GM18517 (cell line): Measurements from ENCODE around the gene ZNF664.

Experiments
- ATAC-seq: cut with Tn5 transposase; IDR thresholded peaks from one replicate; pipeline ENCODE4 v1.9.1; 2021; ENCODE audit warnings: mild to moderate bottlenecking, moderate library complexity; ENCODE audit not compliant: unreplicated experiment

The ZNF664 gene

DNA sequence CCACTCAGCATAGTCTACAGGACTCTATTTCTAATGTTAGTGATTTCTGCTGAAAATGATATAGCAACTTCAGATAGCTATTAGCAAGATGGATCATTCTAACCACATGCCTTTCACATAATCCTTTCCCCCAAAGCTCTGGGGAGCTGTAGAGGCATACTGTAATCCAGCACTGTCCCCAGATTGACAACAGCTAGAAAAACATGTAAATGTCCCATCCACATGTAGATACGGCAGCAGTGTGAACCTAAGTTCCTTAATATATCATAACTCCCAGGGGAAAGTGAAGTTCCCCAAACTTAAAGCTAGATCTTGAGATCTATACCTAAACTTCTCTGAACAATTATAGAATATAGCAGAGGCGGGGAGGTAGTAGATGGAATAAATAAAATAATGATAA is 14.0 kb downstream of the ZNF664 start:
- no peak for ATAC-seq

- no peak for ATAC-seq
These were observed 16.2 kb downstream of the ZNF664 start for GRCh38 chr12:123989168-123989567.

DNA sequence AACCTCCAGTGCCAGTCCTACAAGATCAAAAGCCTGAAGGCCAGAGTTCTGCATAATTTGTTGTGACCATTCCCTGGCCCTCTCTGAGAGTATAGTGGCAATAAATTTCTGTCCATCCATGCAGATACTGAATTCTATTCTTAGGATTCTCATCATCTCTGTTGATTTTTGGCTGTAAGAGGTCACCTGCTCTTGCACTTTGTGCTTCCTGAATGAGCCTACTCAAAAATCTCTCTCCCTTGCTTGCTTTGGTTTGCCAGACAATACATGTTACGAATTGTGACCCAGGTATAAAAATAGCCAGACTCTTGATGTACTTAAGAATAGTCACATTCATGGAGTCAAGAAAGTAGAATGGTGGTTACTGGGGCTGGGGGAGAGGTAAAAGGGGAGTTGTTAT is 16.7 kb downstream of the ZNF664 start:
- no peak for ATAC-seq

GRCh38 chr12:123990511-123990910 is 17.5 kb downstream of the ZNF664 start:
- no peak for ATAC-seq

GRCh38 chr12:123991372-123991951 is 18.4 kb downstream of the ZNF664 start:
- ATAC-seq: no peak

DNA sequence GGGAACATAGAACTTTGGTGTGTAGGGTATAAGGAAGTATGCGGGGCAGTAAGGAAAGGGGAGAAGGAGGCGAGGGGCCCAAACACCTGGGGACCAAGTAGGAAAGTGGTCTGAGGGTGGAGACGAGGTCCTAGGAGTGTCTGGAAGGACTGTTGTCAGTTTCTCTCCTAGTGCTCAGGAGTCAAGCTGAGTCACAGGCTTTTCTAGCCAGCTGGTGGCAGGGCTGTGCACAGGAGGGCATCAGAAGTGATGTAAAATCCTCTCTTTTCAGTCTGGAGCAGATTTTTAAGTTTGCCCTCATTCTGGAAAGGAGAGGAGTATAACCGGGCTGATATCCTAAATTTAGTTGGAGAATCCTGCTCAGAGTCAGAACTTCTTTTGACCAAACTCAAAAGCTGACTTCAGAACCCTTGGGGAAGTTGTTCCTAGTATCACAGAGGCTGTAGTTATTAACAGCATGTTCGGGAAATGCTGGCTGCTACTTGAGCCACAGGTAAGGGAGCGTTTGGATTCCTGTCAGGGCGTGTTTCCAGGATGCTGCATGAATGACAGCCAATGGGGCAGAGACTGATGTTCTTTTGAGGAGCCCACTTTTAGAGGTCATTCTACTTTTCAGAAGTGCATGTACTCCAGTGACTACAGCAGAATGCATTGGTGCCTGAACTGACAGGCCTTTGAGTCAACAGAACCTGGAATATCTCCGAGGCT is 19.3 kb downstream of the ZNF664 start:
- ATAC-seq: no peak

DNA sequence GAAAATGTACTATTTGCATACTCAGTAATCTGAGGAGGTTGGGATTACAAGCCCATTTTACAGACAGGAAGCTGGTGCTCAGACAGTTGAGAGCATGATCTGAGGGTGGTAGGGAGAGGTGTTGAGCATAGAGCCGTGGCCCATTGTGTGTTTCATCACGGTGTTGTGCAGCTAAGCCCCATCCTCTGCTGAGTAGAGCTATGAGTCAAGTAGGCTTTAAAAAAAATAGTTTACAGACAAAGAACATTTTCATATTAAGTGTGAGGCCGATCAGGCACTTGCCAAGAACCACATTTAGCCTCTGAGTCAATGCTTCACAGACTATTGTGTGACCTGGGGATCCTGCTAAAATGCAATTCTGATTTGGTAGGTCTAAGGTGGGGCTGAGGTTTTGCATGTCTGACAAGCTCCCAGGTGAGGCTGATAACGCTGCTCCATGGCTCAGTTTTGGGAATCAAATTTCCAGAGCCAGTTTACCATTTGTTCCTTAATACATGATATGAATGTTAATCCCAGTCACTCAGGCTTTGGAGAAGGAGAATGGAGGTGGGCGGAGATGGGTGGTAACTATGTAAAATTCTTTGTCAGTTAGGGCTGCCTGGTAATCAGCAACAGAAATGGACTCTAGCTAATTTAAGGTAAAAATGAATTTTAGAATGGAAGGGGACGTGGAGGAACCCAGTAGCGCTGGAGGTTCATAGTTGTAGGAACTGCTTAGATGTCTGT is 22.2 kb downstream of the ZNF664 start:
- no peak for ATAC-seq

- no peak for ATAC-seq
These were observed 23.6 kb downstream of the ZNF664 start for GRCh38 chr12:123996581-123996980.

GRCh38 chr12:123997033-123997822 is 24.2 kb downstream of the ZNF664 start:
- ATAC-seq: no peak

DNA sequence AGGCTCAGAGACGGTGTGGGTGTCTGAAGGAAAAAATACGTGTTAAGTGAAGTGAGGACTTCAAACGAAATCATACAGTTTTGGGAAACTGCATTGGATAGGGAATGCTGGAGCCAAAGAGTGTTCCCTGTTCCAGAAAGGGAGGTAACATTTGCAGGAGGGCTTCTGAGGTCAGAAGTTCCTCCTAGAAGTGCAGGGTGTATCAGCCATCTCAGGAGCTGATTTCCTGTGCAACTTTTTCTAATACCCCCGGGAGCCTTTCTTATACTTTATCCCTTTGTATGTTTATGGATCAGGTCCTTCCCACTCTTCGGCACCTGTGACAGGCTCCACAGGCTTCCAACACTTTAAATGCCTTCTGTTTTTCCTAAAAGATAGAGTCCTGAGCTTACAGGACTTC is 24.9 kb downstream of the ZNF664 start:
- ATAC-seq: no peak

DNA sequence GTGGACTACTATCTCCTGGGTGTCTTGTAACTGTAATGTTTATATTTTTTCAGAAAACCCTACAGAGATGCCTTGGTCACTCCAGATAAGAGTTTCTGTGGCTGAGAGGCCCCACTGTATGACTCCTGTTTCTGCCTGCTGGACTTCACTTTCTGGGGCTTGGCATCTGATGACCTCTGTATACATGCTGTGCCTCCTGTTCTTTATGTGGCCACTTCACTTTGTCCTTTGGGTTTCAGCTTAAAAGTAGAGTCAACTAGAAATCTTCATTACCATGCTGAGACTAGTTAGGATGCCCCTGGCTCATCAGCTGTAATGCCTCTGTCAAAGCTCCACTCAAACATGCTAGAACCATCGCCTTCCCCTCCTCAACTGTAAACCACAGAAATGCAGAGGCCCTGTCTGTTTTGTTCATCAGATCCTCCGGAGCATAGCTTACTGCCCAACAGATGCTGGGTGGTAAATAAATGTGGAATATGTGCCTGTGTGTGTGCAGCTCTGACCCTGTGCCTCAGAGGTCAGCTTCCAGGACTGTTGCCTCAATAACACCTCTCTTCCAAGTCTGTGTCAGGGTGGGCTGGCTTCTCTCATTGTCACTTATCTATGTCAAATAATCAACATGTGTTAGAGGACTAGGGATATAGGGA is 25.5 kb downstream of the ZNF664 start:
- ATAC-seq: no peak

DNA sequence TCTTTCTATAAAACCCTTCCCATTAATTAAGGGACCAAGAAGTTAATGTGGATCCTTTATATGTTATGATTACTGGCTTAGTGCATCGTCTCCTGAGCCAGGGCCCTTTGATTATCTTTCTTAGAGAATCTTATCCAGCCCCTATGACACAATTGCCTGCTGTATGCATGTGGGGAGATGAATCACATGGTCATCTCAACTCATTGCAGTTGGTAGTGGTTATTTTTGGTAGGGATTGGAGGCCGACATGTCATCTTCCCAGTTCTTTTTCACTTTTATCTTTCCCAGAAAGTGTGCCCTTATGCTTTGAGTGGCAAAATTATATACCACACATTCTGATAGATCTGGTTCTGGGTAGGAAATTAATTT is 26.0 kb downstream of the ZNF664 start:
- ATAC-seq: no peak

- ATAC-seq: no peak
These were observed 27.1 kb downstream of the ZNF664 start for GRCh38 chr12:124000111-124000510.

- ATAC-seq: no peak
These were observed 28.3 kb downstream of the ZNF664 start for GRCh38 chr12:124001343-124001742.

GRCh38 chr12:124002021-124002644 is 29.1 kb downstream of the ZNF664 start:
- ATAC-seq: no peak

DNA sequence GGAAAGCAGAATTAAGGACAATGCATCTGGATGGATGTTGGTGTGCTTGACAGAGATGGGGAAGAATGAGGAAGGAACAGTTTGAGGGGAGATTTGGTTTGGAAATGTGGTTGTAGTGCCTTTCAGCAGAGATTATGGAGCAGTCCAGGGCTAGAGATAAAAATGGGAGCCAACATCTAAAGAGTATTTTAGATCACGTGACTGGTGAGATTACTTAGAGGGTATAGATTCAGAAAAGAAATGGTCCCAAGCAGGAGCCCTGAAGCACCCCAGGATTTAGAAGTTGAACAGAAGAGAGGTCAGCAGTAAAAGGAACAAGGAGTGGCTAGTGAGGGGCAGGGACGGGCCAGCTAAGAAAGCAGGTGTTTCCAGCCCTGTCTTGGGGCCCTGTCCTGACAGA is 29.6 kb downstream of the ZNF664 start:
- ATAC-seq: no peak

DNA sequence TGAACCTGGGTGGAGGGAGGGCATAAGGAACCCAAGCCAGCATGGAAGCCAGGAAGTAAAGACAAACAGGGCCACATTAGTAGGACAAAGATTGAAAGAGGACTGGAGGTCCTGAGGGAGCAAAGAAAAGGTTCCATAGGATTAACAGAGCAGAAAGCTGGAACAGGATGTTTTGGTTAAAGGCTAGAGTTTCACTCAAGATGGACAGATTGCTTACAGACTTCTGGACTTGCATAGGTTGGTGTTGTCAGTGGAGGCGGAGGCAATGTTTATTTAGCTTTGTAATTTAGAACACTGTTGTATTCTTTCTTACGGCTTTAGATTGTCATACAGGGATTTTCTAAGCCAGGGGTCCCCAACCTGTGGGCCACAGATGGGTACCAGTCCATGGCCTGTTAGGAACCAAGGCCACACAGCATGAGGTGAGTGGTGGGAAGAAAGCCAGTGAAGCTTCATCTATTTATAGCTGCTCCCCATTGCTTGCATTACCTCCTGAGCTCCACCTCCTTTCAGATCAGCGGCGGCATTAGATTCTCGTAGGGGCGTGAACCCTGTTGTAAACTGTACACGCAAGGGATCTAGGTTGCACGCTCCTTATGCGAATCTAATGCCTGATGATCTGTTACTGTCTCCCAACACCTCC is 31.3 kb downstream of the ZNF664 start:
- no peak for ATAC-seq

DNA sequence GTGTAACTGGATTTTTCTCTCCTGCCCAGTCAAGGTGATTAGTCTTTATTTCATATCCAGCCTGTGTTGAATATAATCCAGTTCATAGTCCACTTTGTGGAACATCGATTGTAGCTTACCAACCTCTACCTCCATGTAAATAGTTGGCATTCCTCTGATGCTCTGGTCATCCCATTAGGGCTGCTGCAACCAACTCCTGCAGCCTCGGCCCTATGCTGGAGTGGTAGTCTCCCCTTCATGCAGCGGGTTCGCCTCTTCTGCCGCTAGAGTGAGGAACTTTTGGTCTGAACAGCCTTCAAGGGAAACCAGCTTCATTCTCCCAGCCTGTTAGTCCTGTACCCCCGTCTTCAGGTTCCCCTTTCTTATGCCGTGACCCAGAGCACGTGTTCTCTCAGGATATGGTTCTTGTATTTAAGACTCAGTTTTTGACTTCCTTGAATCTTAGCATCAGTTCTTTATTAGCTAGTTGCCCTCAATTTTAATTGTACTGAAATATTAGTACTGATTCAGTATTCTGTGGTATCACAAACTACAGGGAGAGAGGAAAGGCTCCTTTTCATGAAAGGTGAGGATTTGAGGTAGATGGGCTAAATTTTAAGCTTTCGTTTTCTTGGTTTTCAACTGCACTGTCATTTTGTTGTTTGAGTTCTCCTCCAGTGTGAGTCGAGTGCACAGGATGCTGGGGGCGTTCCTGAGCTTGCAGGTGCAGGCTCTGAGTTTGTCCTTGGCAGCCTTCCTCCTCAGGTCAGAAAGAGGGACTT is 33.2 kb downstream of the ZNF664 start:
- ATAC-seq: peak; percentile 42
